ENCODE results near the gene RAD51B.

DNA sequence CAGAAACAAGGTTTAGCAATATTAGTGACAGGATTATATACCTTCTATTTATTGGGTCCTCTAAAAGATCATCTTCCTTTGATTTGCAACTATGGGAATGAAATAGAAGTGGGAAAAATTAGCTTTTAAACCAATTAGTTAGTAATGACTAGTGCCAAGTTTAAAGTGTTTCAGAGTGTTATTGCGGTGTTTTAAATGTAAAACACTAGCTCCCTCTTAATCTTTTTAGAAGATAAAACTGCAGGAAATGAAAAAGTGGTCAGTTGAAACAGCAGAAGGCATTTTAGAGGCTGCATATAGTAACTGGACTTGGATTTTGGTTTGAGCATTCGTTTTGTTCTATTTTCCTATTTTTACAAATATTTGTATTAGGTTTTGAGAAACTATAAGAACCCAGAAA lies 286.2 kb downstream of the RAD51B start:
- TF ChIP-seq, protein P1, sequence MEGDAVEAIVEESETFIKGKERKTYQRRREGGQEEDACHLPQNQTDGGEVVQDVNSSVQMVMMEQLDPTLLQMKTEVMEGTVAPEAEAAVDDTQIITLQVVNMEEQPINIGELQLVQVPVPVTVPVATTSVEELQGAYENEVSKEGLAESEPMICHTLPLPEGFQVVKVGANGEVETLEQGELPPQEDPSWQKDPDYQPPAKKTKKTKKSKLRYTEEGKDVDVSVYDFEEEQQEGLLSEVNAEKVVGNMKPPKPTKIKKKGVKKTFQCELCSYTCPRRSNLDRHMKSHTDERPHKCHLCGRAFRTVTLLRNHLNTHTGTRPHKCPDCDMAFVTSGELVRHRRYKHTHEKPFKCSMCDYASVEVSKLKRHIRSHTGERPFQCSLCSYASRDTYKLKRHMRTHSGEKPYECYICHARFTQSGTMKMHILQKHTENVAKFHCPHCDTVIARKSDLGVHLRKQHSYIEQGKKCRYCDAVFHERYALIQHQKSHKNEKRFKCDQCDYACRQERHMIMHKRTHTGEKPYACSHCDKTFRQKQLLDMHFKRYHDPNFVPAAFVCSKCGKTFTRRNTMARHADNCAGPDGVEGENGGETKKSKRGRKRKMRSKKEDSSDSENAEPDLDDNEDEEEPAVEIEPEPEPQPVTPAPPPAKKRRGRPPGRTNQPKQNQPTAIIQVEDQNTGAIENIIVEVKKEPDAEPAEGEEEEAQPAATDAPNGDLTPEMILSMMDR (IDR thresholded peaks at IDR 0.05; ENCODE audit: low read length), result no peak
- no peak for TF ChIP-seq EZH2 (optimal IDR thresholded peaks at IDR 0.05; ENCODE audit: low read depth, low read length)
